Stimulated activated CD8-positive, alpha-beta memory T cell treated with anti-CD3 and anti-CD28 coated beads, Interleukin-15, amount 100 ng/mL, for 48 hours (primary cell): ENCODE measurements around the gene LDHB.
"Not testable (repeated sequence)": the region's sequence is repeated elsewhere in the genome, so short reads cannot be mapped to it uniquely, and the experiment has no call there.

ENCODE experiments used
- DNase-seq, 2 donors: peaks; one replicate each; pipeline ENCODE4 v3.0.0-alpha.2; 2020; ENCODE audit warnings: low read depth in 2 of 2

The LDHB gene

GRCh38 chr12:21657326-21658077, at the start of gene LDHB:
TSS of gene LDHB (minus strand) at chr12:21657842. CDS start at chr12:21654671, 3,171 bp downstream.
- DNase-seq: peak; percentile 93 to 94

- DNase-seq: no peak
Observed at GRCh38 chr12:21704847-21705246, 47.2 kb upstream of the LDHB start.

- DNase-seq: no peak
Observed at GRCh38 chr12:21699851-21700250, 42.2 kb upstream of the LDHB start.

GRCh38 chr12:21697904-21698630, 40.4 kb upstream of the LDHB start:
- no peak for DNase-seq

GRCh38 chr12:21696625-21697024, 39.0 kb upstream of the LDHB start:
- DNase-seq: no peak

- DNase-seq: no peak
Observed at GRCh38 chr12:21695986-21696385, 38.3 kb upstream of the LDHB start.

- DNase-seq: no peak
Observed at GRCh38 chr12:21694660-21695059, 37.0 kb upstream of the LDHB start.

GRCh38 chr12:21691515-21691914, 33.9 kb upstream of the LDHB start:
- no peak for DNase-seq

GRCh38 chr12:21690704-21691368, 33.2 kb upstream of the LDHB start:
- no peak for DNase-seq

GRCh38 chr12:21683115-21683514, 25.5 kb upstream of the LDHB start:
- no peak for DNase-seq

- no peak for DNase-seq
Observed at GRCh38 chr12:21678959-21679358, 21.3 kb upstream of the LDHB start.

- no peak for DNase-seq
Observed at GRCh38 chr12:21677622-21678277, 20.1 kb upstream of the LDHB start.

GRCh38 chr12:21677204-21677603, 19.6 kb upstream of the LDHB start:
- no peak for DNase-seq

- DNase-seq: no peak
Observed at GRCh38 chr12:21676776-21677175, 19.1 kb upstream of the LDHB start.

GRCh38 chr12:21675641-21676040, 18.0 kb upstream of the LDHB start:
- no peak for DNase-seq

- no peak for DNase-seq
Observed at GRCh38 chr12:21675096-21675495, 17.5 kb upstream of the LDHB start.

- not testable (repeated sequence) for DNase-seq
Observed at GRCh38 chr12:21673830-21674552, 16.3 kb upstream of the LDHB start.

- DNase-seq: no peak
Observed at GRCh38 chr12:21672146-21672545, 14.5 kb upstream of the LDHB start.

GRCh38 chr12:21666722-21667121, 9.1 kb upstream of the LDHB start:
- DNase-seq: no peak

GRCh38 chr12:21665816-21666215, 8.2 kb upstream of the LDHB start:
- DNase-seq: no peak

- DNase-seq: no peak
Observed at GRCh38 chr12:21662122-21662792, 4.6 kb upstream of the LDHB start.
